HG02885 (cell line): ENCODE measurements around the gene EPHA7.

Experiments
- ATAC-seq: cut with Tn5 transposase; IDR thresholded peaks from one replicate; pipeline ENCODE4 v1.9.1; 2021; ENCODE audit warnings: mild to moderate bottlenecking; ENCODE audit not compliant: unreplicated experiment, poor library complexity

The EPHA7 gene

DNA sequence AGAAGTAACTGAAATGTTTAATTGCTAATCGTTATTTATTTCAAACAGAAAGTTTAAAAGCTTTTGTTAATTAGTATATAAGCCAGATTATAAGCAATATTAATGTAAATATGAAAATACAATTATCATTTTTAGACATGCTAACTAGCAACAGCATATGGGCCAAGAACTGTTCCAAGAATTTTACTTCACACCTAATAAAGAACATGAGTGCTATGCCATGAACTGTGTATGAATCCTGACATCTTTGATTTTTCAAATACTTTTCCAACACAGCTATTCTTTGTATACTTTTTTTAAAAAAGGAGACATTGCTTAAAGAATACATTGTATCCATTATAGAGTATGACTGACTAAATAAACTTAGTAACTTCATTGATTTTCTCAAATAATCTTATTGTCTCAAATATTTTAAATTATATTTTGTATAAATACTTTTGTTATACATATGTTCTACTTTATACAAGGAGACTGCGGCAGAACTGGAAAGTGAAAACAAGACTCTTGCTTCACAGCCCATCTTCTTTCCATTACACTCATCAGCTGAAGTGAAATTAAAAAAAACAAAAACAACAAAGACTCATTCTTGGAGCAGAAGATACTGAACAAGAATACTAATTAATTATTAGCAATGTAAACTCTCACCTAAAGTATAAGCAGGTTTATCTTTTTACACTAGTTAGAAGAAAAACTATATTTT lies 89.9 kb downstream of the EPHA7 start:
- ATAC-seq, result no peak

DNA sequence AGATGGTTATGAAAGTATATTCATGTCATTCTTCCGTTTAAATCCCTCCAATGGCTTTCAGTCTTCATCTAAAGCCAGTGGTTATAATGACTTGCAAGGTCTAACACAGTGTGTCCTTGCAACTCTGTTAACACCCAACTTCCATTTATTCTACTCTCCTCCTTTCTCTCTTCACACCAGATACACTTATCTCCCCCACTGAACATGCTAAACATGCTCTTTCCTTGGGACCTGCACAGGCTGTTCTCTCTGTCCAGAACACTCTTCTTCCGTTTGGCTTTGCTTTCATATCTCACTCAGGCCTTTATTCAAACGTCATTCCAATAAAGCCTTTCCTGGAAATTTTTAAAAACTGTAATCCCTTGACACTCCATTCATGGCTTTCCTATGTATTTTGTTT lies 91.5 kb downstream of the EPHA7 start:
- ATAC-seq, result no peak

DNA sequence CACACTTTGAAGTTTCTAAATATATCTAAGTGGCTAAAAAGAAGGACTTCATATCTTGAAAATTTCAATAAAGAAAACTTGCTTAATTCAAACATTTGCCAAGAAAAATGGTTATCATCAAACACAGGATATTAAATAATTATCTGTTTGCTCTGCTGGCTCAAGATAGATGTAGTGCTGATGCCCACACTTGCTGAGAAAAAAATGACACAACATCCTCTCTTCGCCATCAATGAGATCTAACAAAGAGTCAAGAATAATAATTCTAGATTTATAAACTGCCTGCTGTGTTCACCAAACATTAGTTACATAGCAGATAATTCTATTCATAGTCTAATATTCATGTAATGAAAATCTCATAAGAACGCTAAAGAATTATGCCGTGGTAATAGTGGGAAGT lies 93.6 kb downstream of the EPHA7 start:
- no peak for ATAC-seq

GRCh38 chr6:93323630-93324029 lies 95.7 kb downstream of the EPHA7 start:
- ATAC-seq, result no peak

- no peak for ATAC-seq
These were observed 96.7 kb downstream of the EPHA7 start for GRCh38 chr6:93322651-93323050.

GRCh38 chr6:93319304-93319703 lies 100.1 kb downstream of the EPHA7 start:
- no peak for ATAC-seq

GRCh38 chr6:93318121-93318520 lies 101.2 kb downstream of the EPHA7 start:
- ATAC-seq, result no peak

GRCh38 chr6:93317592-93317991 lies 101.8 kb downstream of the EPHA7 start:
- no peak for ATAC-seq

- ATAC-seq, result no peak
These were observed 111.6 kb downstream of the EPHA7 start for GRCh38 chr6:93307505-93308409.

DNA sequence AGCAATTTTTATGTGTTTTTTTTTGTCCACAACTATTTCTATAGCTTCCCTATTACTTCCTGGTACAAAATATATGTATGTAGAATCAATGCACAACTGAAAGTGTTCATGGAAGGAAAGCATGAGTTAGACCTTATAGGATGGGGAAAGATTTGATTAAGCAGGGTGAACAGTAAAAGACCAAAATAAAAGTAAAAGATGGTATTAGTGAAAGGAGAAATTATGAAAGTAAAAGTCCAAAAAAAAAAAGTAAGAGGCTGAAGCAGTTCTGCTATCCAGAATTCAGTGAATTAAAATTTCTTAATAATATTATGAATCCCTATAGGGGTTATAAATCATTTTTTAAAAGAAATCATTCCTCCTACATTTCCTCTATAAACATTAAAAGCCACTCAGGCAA lies 114.3 kb downstream of the EPHA7 start:
- no peak for ATAC-seq

DNA sequence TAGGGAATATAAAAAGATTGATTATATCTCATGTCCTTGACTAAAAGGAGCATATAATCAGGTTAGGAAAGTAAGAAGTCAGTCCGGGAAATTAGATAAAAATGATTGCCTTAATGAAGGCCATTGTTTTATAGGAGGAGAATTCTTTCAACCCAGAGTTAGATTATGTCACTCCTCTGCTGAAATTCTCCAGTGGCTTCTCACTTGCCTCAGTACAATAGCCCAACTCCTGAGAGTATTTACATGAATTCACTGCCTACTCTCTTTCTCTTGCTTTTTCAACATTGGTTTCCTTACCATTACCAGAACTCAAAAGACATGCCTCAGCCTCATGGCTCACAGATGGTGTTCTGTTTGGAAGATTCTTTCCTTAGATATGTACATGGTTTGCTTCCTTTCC lies 114.9 kb downstream of the EPHA7 start:
- no peak for ATAC-seq

GRCh38 chr6:93300661-93301060 lies 118.7 kb downstream of the EPHA7 start:
- no peak for ATAC-seq

DNA sequence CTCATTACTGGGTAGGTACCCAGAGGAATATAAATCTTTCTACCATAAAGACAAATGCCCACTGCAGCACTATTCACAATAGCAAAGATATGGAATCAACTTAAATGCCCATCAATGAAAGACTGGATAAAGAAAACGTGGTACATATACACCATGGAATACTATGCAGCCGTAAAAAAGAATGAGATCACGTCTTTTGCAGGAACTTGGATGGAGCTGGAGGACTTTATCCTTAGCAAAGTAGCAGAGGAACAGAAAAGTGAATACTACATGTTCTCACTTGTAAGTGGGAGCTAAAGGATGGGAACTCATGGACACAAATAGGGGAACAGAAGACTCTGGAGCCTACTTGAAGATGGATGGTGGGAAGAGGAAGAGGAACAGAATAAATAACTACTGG lies 119.7 kb downstream of the EPHA7 start:
- no peak for ATAC-seq

DNA sequence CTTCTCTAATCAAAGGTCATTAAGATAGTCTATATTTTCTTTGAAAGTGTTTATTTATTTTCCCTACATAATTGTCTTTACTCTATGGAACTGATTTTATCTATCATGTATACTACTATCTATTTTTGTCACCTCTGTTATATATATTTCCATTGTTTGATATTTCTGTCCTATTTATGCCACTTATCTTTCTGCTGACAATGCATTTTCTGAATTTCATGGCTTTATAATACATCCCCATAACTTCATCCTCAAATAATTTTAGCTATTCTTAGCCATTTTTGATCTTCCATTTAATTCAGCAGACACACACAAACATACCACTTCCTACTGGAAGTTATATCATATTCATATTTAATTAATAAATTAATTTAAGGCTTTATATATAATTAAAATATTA lies 123.7 kb downstream of the EPHA7 start:
- ATAC-seq, result no peak

DNA sequence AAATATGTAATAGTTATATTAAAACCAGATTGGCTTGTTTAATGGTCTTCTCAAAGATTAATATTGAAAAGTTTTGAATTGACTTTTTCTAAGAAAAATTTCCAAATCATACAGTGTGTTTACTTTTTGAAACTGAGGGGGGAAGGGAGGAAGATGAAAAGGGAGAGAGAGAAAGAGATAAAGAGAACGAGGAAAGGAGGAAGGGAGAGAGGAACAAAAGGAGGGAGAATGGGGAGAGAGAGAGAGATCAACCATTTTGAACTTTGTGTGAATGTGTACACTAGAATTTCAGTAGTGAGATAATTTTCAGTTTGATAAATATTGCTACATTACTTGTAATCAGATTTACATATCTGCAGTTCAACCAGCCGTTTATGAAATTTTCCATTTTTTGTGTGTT lies 124.5 kb downstream of the EPHA7 start:
- no peak for ATAC-seq

- ATAC-seq, result no peak
These were observed 125.5 kb downstream of the EPHA7 start for GRCh38 chr6:93293872-93294271.

- no peak for ATAC-seq
These were observed 125.9 kb downstream of the EPHA7 start for GRCh38 chr6:93293460-93293859.

DNA sequence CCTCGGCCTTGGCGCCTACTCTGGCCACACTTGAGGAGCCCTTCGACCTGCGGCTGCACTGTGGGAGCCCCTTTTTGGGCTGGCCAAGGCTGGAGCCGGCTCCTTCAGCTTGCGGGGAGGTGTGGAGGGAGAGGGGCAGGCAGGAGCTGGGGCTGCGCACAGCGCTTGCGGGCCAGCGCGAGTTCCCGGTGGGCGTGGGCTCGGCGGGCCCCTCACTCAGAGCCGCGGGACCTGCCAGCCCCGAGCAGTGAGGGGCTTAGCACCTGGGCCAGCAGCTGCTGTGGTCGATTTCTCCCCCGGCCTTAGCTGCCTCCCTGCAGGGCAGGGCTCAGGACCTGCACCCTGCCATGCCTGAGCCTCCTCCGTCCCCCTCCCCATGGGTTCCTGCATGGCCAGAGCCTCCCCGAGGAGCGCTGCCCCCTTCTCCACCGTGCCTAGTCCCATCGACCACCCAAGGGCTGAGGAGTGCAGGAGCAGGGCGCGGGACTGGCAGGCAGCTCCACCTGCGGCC lies 136.8 kb downstream of the EPHA7 start:
- no peak for ATAC-seq

GRCh38 chr6:93278241-93278640 lies 141.1 kb downstream of the EPHA7 start:
- no peak for ATAC-seq

- ATAC-seq, result no peak
These were observed 146.5 kb downstream of the EPHA7 start for GRCh38 chr6:93272896-93273295.

DNA sequence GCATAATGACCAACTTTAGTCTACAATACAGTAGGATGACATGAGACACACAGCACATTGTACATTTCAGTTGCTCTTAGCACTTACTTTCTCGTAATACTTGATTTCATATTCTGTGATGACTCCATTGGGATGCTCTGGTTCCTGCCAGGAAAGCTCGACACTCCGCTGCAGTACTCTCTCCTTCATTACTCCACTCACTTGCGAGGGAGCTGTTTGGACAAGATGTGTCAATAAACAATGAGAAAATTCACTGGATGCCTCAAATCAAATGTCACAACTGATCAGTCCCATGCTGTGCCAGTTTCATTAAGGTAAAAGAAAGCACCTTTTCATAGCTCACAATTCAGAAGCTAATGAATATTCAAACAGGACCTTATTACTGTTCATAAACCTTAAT lies 147.1 kb downstream of the EPHA7 start:
- ATAC-seq, result no peak
